Endothelial cell of umbilical vein (primary cell): ENCODE data around the gene CACNA2D3. TPM values are rescaled to one million over a fixed set of nuclear protein-coding genes. Genes with fewer than 3 reads are reported as not detected.

ENCODE experiments used
- BruUV-seq: library from RNA; stranded (reverse); fragments of 400-500 nt; replicated peaks from 2 replicates; lab custom pipeline; 2021; lab: Mats Ljungman, UMichigan
- CTCF ChIA-PET: fragments of 300-600, 350-600 bp; sonication (Branson Sonifier 250); formaldehyde crosslinking; loops from one replicate; lab custom pipeline; 2021; ENCODE audit warnings: antibody characterized with exemption, inconsistent platforms; lab: Charles Lee
- POLR2A ChIA-PET: fragments of 300-600, 350-600 bp; sonication (Branson Sonifier 250); formaldehyde crosslinking; loops from one replicate; lab custom pipeline; 2021; ENCODE audit warnings: antibody characterized with exemption, inconsistent platforms; lab: Charles Lee
- DNase-seq: peaks from one replicate; pipeline ENCODE4 v3.0.0-alpha.2; 2011; ENCODE audit warnings: low read depth, low spot score
- FAIRE-seq: peaks from 2 replicates; lab custom pipeline; 2011; peaks lifted over from hg19 to GRCh38; lab: Jason Lieb, UNC
- H2AFZ ChIP-seq: 2 replicates; pipeline ENCODE4 v1.6.0; 2012; ENCODE audit warnings: low read depth, low read length, control low read depth, inconsistent platforms
- H3K27ac ChIP-seq: 2 replicates; pipeline ENCODE4 v1.5.1; 2011; ENCODE audit warnings: low read depth, mild to moderate bottlenecking, control low read depth, low read length, moderate library complexity; ENCODE audit not compliant: insufficient read depth
- H3K27me3 ChIP-seq, 2 experiments: 2 replicates each; pipeline versions ENCODE4 v1.6.0 to v1.6.1; 2011; ENCODE audit warnings: low read length in 2 of 2, mixed read lengths in 1 of 2; ENCODE audit not compliant: control insufficient read depth in 2 of 2, insufficient read depth in 2 of 2
- H3K36me3 ChIP-seq, 2 experiments: 2 replicates in 1 of 2; 3 replicates in 1 of 2; pipeline ENCODE4 v1.5.1; 2011; ENCODE audit warnings: low read length in 2 of 2, mild to moderate bottlenecking in 1 of 2, moderate library complexity in 1 of 2; ENCODE audit not compliant: control insufficient read depth in 2 of 2, insufficient read depth in 2 of 2; ENCODE audit errors: extremely low read depth in 1 of 2
- H3K4me1 ChIP-seq: 3 replicates; pipeline ENCODE4 v1.5.1; 2011; ENCODE audit warnings: mild to moderate bottlenecking, low read length; ENCODE audit not compliant: control insufficient read depth, insufficient read depth; ENCODE audit errors: extremely low read depth
- H3K4me2 ChIP-seq: 2 replicates; pipeline ENCODE4 v1.6.1; 2011; ENCODE audit warnings: low read length, control low read depth, mixed read lengths; ENCODE audit not compliant: insufficient read depth
- H3K4me3 ChIP-seq, 3 experiments: fragments of 200-600 bp in 1 of 3; sonication (generic), shearing (Covaris generic) in 1 of 3; replicated peaks in 1 of 3; 2 replicates each; pipeline ENCODE4 v1.5.1; 2011 to 2016; ENCODE audit warnings: control low read depth in 3 of 3, low read length in 3 of 3, mild to moderate bottlenecking in 2 of 3, inconsistent platforms in 1 of 3, low read depth in 1 of 3, moderate library complexity in 1 of 3; ENCODE audit not compliant: insufficient read depth in 1 of 3
- H3K79me2 ChIP-seq: 2 replicates; pipeline ENCODE4 v1.6.0; 2012; ENCODE audit warnings: low read length, inconsistent platforms; ENCODE audit not compliant: control insufficient read depth, insufficient read depth
- H3K9ac ChIP-seq: replicated peaks from 2 replicates; pipeline ENCODE3; 2011; ENCODE audit warnings: low read length, control low read depth; ENCODE audit not compliant: insufficient read depth; ENCODE audit errors: extremely low read depth
- H3K9me1 ChIP-seq: replicated peaks from 3 replicates; pipeline ENCODE4 v1.6.0; 2011; ENCODE audit warnings: mild to moderate bottlenecking, low read length; ENCODE audit not compliant: control insufficient read depth, insufficient read depth; ENCODE audit errors: extremely low read depth
- H3K9me3 ChIP-seq: replicated peaks from 2 replicates; pipeline ENCODE4 v1.5.1; 2012; ENCODE audit warnings: low read length, inconsistent platforms; ENCODE audit not compliant: control insufficient read depth, insufficient read depth
- H4K20me1 ChIP-seq: replicated peaks from 2 replicates; pipeline ENCODE3; 2011; ENCODE audit warnings: mild to moderate bottlenecking, low read length; ENCODE audit not compliant: control insufficient read depth, insufficient read depth; ENCODE audit errors: extremely low read depth
- CTCF ChIP-seq, 2 donors: IDR thresholded peaks; 1 replicate in 1 of 2; 2 replicates in 1 of 2; pipeline ENCODE4 v1.5.1; 2011; ENCODE audit warnings: low read length in 2 of 2, mild to moderate bottlenecking in 2 of 2, moderate library complexity in 2 of 2, control low read depth in 1 of 2, inconsistent platforms in 1 of 2, low read depth in 1 of 2; ENCODE audit not compliant: insufficient read depth in 1 of 2; ENCODE audit errors: extremely low read depth in 1 of 2
- EZH2 ChIP-seq: IDR thresholded peaks from 2 replicates; pipeline ENCODE4 v1.6.1; 2012; ENCODE audit warnings: borderline replicate concordance, low read depth, mild to moderate bottlenecking, moderate library complexity, low read length, inconsistent platforms; ENCODE audit not compliant: severe bottlenecking
- FOS ChIP-seq: IDR thresholded peaks from 2 replicates; pipeline ENCODE4 v1.6.1; 2011; ENCODE audit warnings: mild to moderate bottlenecking, low read length, moderate library complexity, borderline replicate concordance; ENCODE audit not compliant: insufficient read depth
- GATA2 ChIP-seq: IDR thresholded peaks from 2 replicates; pipeline ENCODE4 v1.7.0; 2011; ENCODE audit warnings: low read depth, mild to moderate bottlenecking, moderate library complexity, mixed read lengths, low read length; ENCODE audit not compliant: insufficient read length, insufficient read depth
- JUN ChIP-seq: IDR thresholded peaks from 2 replicates; pipeline ENCODE4 v1.6.1; 2011; ENCODE audit warnings: borderline replicate concordance, low read depth; ENCODE audit not compliant: insufficient read length, insufficient read depth
- MAX ChIP-seq: IDR thresholded peaks from 2 replicates; pipeline ENCODE4 v1.6.1; 2011; ENCODE audit not compliant: insufficient read depth, insufficient read length
- MYC ChIP-seq: IDR thresholded peaks from one replicate; pipeline ENCODE4 v1.6.1; 2011; ENCODE audit warnings: mild to moderate bottlenecking, low read depth, low read length
- POLR2A ChIP-seq: IDR thresholded peaks from 2 replicates; pipeline ENCODE4 v1.6.1; 2012; ENCODE audit warnings: low read depth, mild to moderate bottlenecking, control low read depth, low read length
- POLR2AphosphoS5 ChIP-seq: IDR thresholded peaks from 2 replicates; pipeline ENCODE4 v1.6.1; 2012; ENCODE audit warnings: low read depth, mild to moderate bottlenecking, control low read depth, low read length, moderate library complexity; ENCODE audit not compliant: insufficient read depth
- dilution Hi-C: fragments of 300-500 bp; cut with MboI; formaldehyde crosslinking; loops from one replicate; pipeline ENCODE4 v1.15.0; 2019; ENCODE audit warnings: low sequenced_read_pairs; ENCODE audit not compliant: extremely low pct_ligation_motif_present
- intact Hi-C: fragments of 100-400 bp; cut with micrococcal nuclease; formaldehyde crosslinking; loops from one replicate; pipeline ENCODE4 v1.10.0; 2022
- polyA plus RNA-seq, 4 experiments: library from polyadenylated mRNA; depleted of rRNA in 3 of 4; stranded (reverse) in 3 of 4; unstranded in 1 of 4; fragments of >200 nt; gene quantifications; 2 replicates each; pipeline versions ENCODE4 v1.2.1 to v1.2.3, GENCODE V29; 2011 to 2012; ENCODE audit warnings: missing spikeins in 1 of 4
- total RNA-seq: library from RNA; stranded (reverse); gene quantifications from 2 replicates; pipeline ENCODE4 v1.2.3, GENCODE V29; 2021

CACNA2D3 gene
- total and polyA plus RNA-seq, 2 donors (not counting 3 experiments of a cell fraction or from before 2014, with no cell fraction given): not detected

GRCh38 chr3:54079730-54080325 is 42.5 kb upstream of the CACNA2D3 start:
- peaks cover 3% of the 10 kb centered on the region for H3K9me3 ChIP-seq
- no peak overlapping the region for H3K9ac ChIP-seq
- intact Hi-C loops (no loop called here), dilution Hi-C loops (no loop called here)
- H3K4me2 ChIP-seq: no peak overlapping the region
- no TSS peak for BruUV-seq
- no peaks in the 10 kb centered on the region for H3K36me3 ChIP-seq
- FAIRE-seq (no peak), DNase-seq (no peak)
- ChIA-PET CTCF (no interaction called here), POLR2A (no interaction called here)
- no peaks in the 10 kb centered on the region for H3K79me2 ChIP-seq
- no peaks in the 10 kb centered on the region for H3K27me3 ChIP-seq
- no peak overlapping the region for H3K27ac ChIP-seq
- TF ChIP-seq EZH2 (no peak), MAX (no peak), POLR2AphosphoS5 (no peak), FOS (no peak), JUN (no peak), MYC (no peak)
- H3K4me3 ChIP-seq: no peak overlapping the region
- no peak overlapping the region for H2AFZ ChIP-seq
- H3K4me1 ChIP-seq: no peaks in the 10 kb centered on the region
- no peaks in the 10 kb centered on the region for H4K20me1 ChIP-seq
- H3K9me1 ChIP-seq: no peaks in the 10 kb centered on the region

- BruUV-seq: no TSS peak
- H3K9me1 ChIP-seq: no peaks in the 10 kb centered on the region
- no peaks in the 10 kb centered on the region for H3K27me3 ChIP-seq
- FAIRE-seq (no peak), DNase-seq (no peak)
- H3K4me2 ChIP-seq: no peak overlapping the region
- no peaks in the 10 kb centered on the region for H3K4me1 ChIP-seq
- H3K9ac ChIP-seq: no peak overlapping the region
- no peaks in the 10 kb centered on the region for H3K79me2 ChIP-seq
- no peak overlapping the region for H3K4me3 ChIP-seq
- dilution Hi-C loops (no loop called here), intact Hi-C loops (no loop called here)
- H4K20me1 ChIP-seq: no peaks in the 10 kb centered on the region
- H3K9me3 ChIP-seq: no peaks in the 10 kb centered on the region
- no peaks in the 10 kb centered on the region for H3K36me3 ChIP-seq
- CTCF ChIA-PET: no interaction called here
- TF ChIP-seq CTCF (IDR thresholded peaks at IDR 0.05; ENCODE audit: extremely low read depth in 1 of 2, insufficient read depth in 1 of 2, low read depth in 1 of 2, low read length in 2 of 2) (no peak), POLR2A (no peak), JUN (no peak), MYC (no peak), GATA2 (no peak), POLR2AphosphoS5 (no peak), EZH2 (no peak), MAX (no peak), FOS (no peak)
- H2AFZ ChIP-seq: no peak overlapping the region
- POLR2A ChIA-PET: no interaction called here
- no peak overlapping the region for H3K27ac ChIP-seq
Measured at GRCh38 chr3:54083921-54084320, 38.4 kb upstream of the CACNA2D3 start.
